ENCODE measurements around the gene CPNE5. TPM values are rescaled to one million over a fixed set of nuclear protein-coding genes. Genes with fewer than 3 reads are reported as not detected.
"Not testable (repeated sequence)": the region's sequence is repeated elsewhere in the genome, so short reads cannot be mapped to it uniquely, and the experiment has no call there.

The CPNE5 gene
- total and polyA plus RNA-seq, 2 donors from 2014 or later = 3.7 to 7.1 TPM

DNA sequence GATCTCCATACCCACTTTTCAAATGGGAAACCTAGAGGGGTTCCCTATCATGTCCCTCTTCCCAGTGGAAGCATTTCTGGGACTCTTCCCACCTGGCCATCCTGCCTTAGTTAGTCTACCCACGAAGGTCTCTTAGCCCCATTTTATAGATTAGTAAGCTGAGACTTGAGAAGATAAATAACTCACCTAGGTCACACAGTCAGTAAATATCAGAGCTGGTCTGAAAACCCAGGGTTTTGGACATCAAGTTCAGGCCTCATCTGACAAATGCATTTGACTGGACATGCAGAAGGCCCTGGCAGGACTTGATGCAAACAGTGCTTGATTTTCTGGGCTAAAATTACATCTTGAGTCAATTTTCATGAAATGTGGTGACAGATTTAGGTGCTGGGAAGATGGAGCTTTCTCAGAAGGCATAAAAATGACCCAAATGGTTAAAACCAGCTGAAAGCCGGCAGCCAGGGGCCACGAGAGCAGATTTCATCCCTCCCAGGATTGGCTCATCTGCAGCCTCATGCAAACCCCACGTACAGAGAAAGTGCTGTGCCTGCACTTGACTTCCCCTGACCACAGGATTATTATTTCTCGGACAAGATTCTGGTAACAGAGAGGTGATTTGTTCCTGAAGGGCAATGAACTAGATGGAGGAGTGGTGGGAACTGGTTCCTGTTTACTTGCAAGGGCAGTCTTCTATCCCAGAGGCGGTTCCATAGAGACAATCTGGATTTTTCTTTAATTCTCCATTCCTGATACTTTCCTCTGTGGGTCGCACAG lies 23.1 kb downstream of the CPNE5 start:
- TF ChIP-seq, protein P1, sequence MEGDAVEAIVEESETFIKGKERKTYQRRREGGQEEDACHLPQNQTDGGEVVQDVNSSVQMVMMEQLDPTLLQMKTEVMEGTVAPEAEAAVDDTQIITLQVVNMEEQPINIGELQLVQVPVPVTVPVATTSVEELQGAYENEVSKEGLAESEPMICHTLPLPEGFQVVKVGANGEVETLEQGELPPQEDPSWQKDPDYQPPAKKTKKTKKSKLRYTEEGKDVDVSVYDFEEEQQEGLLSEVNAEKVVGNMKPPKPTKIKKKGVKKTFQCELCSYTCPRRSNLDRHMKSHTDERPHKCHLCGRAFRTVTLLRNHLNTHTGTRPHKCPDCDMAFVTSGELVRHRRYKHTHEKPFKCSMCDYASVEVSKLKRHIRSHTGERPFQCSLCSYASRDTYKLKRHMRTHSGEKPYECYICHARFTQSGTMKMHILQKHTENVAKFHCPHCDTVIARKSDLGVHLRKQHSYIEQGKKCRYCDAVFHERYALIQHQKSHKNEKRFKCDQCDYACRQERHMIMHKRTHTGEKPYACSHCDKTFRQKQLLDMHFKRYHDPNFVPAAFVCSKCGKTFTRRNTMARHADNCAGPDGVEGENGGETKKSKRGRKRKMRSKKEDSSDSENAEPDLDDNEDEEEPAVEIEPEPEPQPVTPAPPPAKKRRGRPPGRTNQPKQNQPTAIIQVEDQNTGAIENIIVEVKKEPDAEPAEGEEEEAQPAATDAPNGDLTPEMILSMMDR (IDR thresholded peaks at IDR 0.05; ENCODE audit: borderline replicate concordance, extremely low read depth, insufficient read depth) = no peak
- H3K4me3 ChIP-seq (ENCODE audit: low read length in 3 of 3) = no peak overlapping the region
- H3K27ac ChIP-seq (ENCODE audit: low read depth in 2 of 2, low read length in 2 of 2) = no peak overlapping the region
- intact Hi-C loops (cut with DNase I) = no loop called here
- H3K27me3 ChIP-seq (ENCODE audit: control insufficient read depth, insufficient read depth, low read length) = no peaks in the 10 kb centered on the region
- H3K9me3 ChIP-seq (ENCODE audit: control insufficient read depth in 2 of 3, insufficient read depth in 1 of 3, low read length in 3 of 3) = no peaks in the 10 kb centered on the region
- no peak overlapping the region for H3K9ac ChIP-seq (ENCODE audit: low read length in 3 of 3)
- DNase-seq = no peak
- H3K4me1 ChIP-seq (ENCODE audit: control insufficient read depth in 2 of 3, insufficient read depth in 2 of 3, low read depth in 1 of 3, low read length in 3 of 3) = peaks cover 0 to 5% (median 4%) of the 10 kb centered on the region in 3 donors
- no peaks in the 10 kb centered on the region for H3K36me3 ChIP-seq (ENCODE audit: control insufficient read depth in 2 of 3, insufficient read depth in 3 of 3, low read length in 3 of 3)
- FAIRE-seq = no peak

DNA sequence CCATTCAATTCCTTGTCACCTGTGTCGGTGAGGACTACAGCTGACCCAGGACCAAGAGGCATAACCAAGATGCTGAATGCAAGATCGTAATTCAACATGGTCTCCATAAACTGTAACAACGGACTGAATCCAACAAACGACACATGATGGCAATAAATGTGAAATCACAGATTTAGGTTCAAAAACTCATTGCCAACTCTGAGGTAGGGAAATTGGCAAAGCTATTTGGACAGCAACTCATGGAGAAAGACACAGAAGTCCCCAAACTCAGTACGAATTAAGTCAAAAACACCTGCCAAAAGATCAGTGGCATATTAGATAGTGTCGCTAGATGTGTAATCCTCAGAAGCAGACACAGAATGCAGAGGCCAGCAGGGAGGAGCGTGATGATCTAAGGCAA lies 25.0 kb downstream of the CPNE5 start:
- TF ChIP-seq, protein P1 (IDR thresholded peaks at IDR 0.05; ENCODE audit: borderline replicate concordance, extremely low read depth, insufficient read depth) = no peak
- no peaks in the 10 kb centered on the region for H3K9me3 ChIP-seq (ENCODE audit: control insufficient read depth in 2 of 3, insufficient read depth in 1 of 3, low read length in 3 of 3)
- FAIRE-seq = no peak

DNA sequence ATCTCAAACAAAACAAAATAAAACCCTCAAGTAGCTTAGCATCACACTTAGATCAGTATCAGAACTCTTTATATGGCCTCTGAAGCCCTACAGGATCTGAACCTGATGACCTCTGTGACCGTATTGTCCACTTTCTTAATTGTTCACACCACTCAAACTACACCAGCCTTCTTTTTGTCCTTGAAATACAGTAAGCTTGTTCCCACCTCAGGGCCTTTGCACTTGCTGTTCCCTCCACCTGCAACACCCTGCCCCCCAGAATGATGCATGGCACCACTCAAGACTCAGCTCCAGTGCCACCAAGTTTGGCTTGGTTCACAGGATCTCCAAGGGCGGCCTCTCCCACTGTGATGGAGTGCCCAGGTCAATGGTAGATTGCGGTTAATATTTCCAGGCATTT lies 25.7 kb downstream of the CPNE5 start:
- H3K9ac ChIP-seq (ENCODE audit: low read length in 3 of 3) = no peak overlapping the region
- FAIRE-seq (no peak), DNase-seq (no peak)
- H3K4me3 ChIP-seq (ENCODE audit: low read length in 3 of 3) = no peak overlapping the region
- intact Hi-C loops (cut with DNase I) = no loop called here
- no peak overlapping the region for H3K27ac ChIP-seq (ENCODE audit: low read depth in 2 of 2, low read length in 2 of 2)
- no peaks in the 10 kb centered on the region for H3K9me3 ChIP-seq (ENCODE audit: control insufficient read depth in 2 of 3, insufficient read depth in 1 of 3, low read length in 3 of 3)
- H3K36me3 ChIP-seq (ENCODE audit: control insufficient read depth in 2 of 3, insufficient read depth in 3 of 3, low read length in 3 of 3) = no peaks in the 10 kb centered on the region
- H3K27me3 ChIP-seq (ENCODE audit: control insufficient read depth, insufficient read depth, low read length) = no peaks in the 10 kb centered on the region
- TF ChIP-seq, protein P1 (IDR thresholded peaks at IDR 0.05; ENCODE audit: borderline replicate concordance, extremely low read depth, insufficient read depth) = no peak
- H3K4me1 ChIP-seq (ENCODE audit: control insufficient read depth in 2 of 3, insufficient read depth in 2 of 3, low read depth in 1 of 3, low read length in 3 of 3) = peaks cover 0 to 3% (median 0%) of the 10 kb centered on the region in 3 donors

More for the DNA sequence above, 25.0 kb downstream of the CPNE5 start:
- Histone ChIP-seq H3K4me1 (ENCODE audit: control insufficient read depth in 2 of 3, insufficient read depth in 2 of 3, low read depth in 1 of 3, low read length in 3 of 3) (peaks cover 0 to 4% (median 0%) of the 10 kb centered on the region in 3 donors), H3K27ac (ENCODE audit: low read depth in 2 of 2, low read length in 2 of 2) (no peak overlapping the region), H3K9ac (ENCODE audit: low read length in 3 of 3) (no peak overlapping the region), H3K36me3 (ENCODE audit: control insufficient read depth in 2 of 3, insufficient read depth in 3 of 3, low read length in 3 of 3) (no peaks in the 10 kb centered on the region), H3K27me3 (ENCODE audit: control insufficient read depth, insufficient read depth, low read length) (no peaks in the 10 kb centered on the region), H3K4me3 (ENCODE audit: low read length in 3 of 3) (no peak overlapping the region)
- DNase-seq = no peak
- intact Hi-C loops (cut with DNase I) = no loop called here

DNA sequence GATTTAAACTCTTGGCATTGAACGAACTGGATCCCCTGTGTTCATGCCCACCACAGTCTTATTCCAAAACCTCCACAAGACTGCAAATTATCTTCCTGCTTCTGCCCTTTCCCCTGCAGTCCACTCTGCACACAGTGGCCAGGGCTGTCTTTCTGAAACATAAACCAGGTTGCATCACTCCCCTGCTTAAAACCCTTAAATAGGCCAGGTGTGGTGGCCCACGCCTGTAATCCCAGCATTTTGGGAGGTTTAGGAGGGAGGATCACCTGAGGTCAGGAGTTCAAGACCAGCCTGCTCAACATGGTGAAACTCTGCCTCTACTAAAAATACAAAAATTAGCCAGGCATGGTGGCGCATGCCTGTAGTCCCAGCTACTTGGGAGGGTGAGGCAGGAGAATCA lies 26.2 kb downstream of the CPNE5 start:
- DNase-seq; H3K4me3 ChIP-seq (ENCODE audit: low read length in 3 of 3); FAIRE-seq: not testable (repeated sequence)

More for the DNA sequence above, 26.2 kb downstream of the CPNE5 start:
- H3K27ac ChIP-seq (ENCODE audit: low read depth in 2 of 2, low read length in 2 of 2); H3K9ac ChIP-seq (ENCODE audit: low read length in 3 of 3); H3K9me3 ChIP-seq (ENCODE audit: control insufficient read depth in 2 of 3, insufficient read depth in 1 of 3, low read length in 3 of 3); H3K4me1 ChIP-seq (ENCODE audit: control insufficient read depth in 2 of 3, insufficient read depth in 2 of 3, low read depth in 1 of 3, low read length in 3 of 3); H3K36me3 ChIP-seq (ENCODE audit: control insufficient read depth in 2 of 3, insufficient read depth in 3 of 3, low read length in 3 of 3); intact Hi-C loops (cut with DNase I); H3K27me3 ChIP-seq (ENCODE audit: control insufficient read depth, insufficient read depth, low read length): not testable (repeated sequence)

Measured in kidney (tissue), 14 donors.